GM12891 (cell line): ENCODE results near the gene SYT1.
A peak's percentile ranks its signal among the peaks of the same experiment; 100 is the strongest.

ENCODE experiments used
- DNase-seq: peaks from one replicate; pipeline ENCODE4 v3.0.0; 2011; ENCODE audit warnings: low spot score; ENCODE audit not compliant: insufficient read length
- FAIRE-seq: peaks from 2 replicates; lab custom pipeline; 2011; peaks lifted over from hg19 to GRCh38; lab: Jason Lieb, UNC
- PAX5 ChIP-seq: IDR thresholded peaks from 2 replicates; pipeline ENCODE4 v1.6.1; 2011; ENCODE audit warnings: low read length, moderate library complexity, mild to moderate bottlenecking; ENCODE audit not compliant: insufficient read depth, severe bottlenecking
- POLR2A ChIP-seq: IDR thresholded peaks from 2 replicates; pipeline ENCODE4 v1.6.1; 2011; ENCODE audit warnings: low read depth, low read length, control low read depth
- POLR2AphosphoS5 ChIP-seq: IDR thresholded peaks from 2 replicates; pipeline ENCODE4 v1.6.1; 2011; ENCODE audit warnings: low read depth, low read length, control low read depth
- POU2F2 ChIP-seq: IDR thresholded peaks from 2 replicates; pipeline ENCODE4 v1.6.1; 2011; ENCODE audit warnings: low read depth, mild to moderate bottlenecking, control low read depth, low read length, moderate library complexity
- SPI1 ChIP-seq: IDR thresholded peaks from 2 replicates; pipeline ENCODE4 v1.6.1; 2011; ENCODE audit warnings: low read depth, low read length, control low read depth
- TAF1 ChIP-seq: IDR thresholded peaks from 2 replicates; pipeline ENCODE4 v1.6.1; 2011; ENCODE audit warnings: low read depth, low read length, control low read depth

Gene SYT1

DNA sequence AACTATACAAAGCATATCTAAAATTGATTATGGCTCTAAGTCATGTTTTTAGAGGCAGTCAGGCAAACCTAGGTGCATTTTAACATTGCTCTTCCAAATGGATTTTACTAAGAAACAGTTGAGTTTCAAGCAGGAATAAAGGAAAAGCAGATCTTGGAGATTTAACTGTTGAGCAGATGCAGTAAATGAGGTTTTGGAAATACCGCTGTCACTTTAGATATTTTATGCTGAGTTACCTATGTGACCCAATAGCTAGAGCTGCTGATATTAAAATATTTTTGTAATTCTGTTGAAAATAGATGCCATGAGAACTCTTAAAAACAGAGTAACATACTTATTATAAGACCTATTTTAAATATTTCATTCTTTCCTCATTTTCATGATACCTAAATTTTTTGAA is 181.4 kb downstream of the SYT1 start:
- no peak for TF ChIP-seq SPI1
- no peak for TF ChIP-seq POLR2A
- no peak for TF ChIP-seq PAX5
- TF ChIP-seq POLR2AphosphoS5, result no peak
- no peak for TF ChIP-seq POU2F2
- TF ChIP-seq TAF1, result no peak
- no peak for DNase-seq
- no peak for FAIRE-seq

DNA sequence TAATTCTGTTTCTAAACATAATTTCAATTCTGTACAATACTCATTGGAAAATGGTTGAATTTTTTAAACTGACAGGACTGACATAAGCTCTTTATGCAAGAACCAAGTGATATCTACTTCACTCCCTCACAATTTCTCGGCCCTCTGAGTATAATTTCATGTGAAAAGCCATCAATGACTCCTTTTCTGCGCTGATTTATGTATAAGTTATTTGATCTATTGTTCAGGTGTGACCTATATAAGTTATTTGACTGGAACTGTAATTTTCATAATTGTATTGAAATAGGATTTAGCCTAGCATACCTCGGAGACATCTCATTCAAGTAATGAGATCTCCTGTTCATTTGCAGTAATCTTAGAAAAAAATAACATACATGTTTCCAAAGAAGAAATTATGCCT is 184.4 kb downstream of the SYT1 start:
- no peak for DNase-seq
- TF ChIP-seq SPI1 (no peak), PAX5 (no peak), POU2F2 (no peak), TAF1 (no peak), POLR2A (no peak), POLR2AphosphoS5 (no peak)
- FAIRE-seq, result no peak

DNA sequence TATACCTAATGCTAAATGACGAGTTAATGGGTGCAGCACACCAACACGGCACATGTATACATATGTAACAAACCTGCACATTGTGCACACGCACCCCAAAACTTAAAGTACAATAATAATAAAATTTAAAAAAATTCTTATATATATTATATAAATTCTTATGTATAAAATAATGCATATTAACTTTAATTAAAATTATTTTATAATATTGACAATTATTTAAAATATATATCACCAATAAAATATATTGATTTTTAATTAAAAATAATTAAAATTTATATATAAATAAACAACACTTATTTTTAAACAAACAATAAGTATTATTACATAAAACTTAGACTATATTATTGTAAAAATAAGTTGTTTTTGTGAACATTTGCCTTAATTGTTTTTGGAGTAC is 188.8 kb downstream of the SYT1 start:
- DNase-seq (no peak), FAIRE-seq (no peak)
- TF ChIP-seq TAF1, result no peak
- no peak for TF ChIP-seq POLR2A
- no peak for TF ChIP-seq SPI1
- no peak for TF ChIP-seq PAX5
- no peak for TF ChIP-seq POLR2AphosphoS5
- TF ChIP-seq POU2F2, result no peak

DNA sequence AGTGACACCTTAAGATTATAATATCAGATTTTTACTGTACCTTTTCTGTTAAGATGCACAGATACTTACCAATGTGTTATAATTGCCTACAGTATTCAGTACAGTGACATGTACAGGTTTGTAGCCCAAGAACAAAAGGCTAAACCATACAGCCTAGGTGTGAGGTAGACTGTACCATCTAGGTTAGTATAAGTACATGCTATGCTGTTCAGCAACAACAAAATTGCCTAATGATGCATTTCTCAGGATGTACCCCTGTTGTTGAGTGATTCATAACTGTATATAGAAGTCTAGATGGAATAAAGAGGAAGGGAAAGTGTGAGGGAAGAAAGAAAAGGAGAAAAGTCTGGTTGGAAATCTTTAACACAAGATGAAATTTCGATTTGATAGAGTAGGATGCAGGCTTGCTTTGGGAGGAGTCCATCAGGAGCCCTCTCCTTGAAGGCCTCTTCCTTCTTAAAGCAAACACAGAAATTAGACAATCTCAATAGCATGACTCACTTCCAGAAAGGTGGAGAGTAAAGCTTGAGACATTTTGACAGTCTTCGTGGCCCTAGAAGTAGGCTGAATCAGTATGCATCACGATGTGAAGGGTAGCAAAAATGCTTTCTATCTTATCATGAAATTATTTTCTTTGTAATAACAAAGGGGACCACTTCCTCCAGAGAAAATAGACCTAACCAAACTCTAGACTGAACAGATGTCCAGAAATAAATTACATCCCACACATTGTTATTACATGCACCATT is 191.5 kb downstream of the SYT1 start:
- no peak for TF ChIP-seq POLR2AphosphoS5
- TF ChIP-seq POLR2A, result no peak
- no peak for TF ChIP-seq PAX5
- TF ChIP-seq POU2F2, result no peak
- TF ChIP-seq SPI1, result no peak
- no peak for TF ChIP-seq TAF1
- FAIRE-seq (peak; percentile 20), DNase-seq (no peak)

DNA sequence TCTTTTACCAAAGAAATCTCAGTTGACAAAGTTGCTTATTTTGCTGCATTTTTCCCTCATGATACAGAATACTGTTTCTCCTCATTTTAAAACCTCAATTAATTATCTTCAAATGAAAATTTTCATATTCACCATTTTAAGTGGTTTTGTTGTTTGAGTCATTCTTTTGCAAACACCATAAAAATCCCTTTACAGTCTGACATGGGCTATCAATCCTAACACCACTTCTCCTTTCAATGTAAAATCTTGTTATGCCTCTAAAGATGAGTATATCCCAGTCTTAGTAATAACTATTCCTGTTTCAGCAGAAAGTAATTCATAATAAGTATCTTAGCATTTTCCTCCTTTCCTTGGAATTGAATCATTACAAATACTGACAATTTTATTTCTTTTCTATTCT is 192.2 kb downstream of the SYT1 start:
- FAIRE-seq (no peak), DNase-seq (no peak)
- TF ChIP-seq TAF1 (no peak), POU2F2 (no peak), POLR2AphosphoS5 (no peak), POLR2A (no peak), PAX5 (no peak), SPI1 (no peak)

DNA sequence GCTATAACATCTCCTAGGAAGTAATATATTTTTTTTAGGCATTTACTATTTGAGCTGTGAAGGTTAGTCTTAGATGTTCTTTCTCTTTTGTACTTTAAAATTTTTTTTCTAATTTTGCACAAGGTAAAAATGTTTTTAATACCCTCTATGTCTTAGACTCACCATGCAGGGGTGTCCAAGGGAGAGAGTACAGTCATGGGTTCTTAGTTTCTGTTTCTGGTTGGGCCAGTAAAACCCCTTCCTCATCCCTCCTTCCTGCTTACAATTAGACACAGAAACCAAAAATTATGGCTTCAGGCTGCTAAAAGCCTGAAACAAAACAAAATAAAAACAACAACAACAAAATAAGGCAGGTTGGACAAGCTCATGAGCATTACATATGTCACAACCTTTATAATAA is 193.0 kb downstream of the SYT1 start:
- no peak for FAIRE-seq
- DNase-seq, result no peak
- TF ChIP-seq POLR2A (no peak), SPI1 (no peak), PAX5 (no peak), TAF1 (no peak), POLR2AphosphoS5 (no peak), POU2F2 (no peak)

DNA sequence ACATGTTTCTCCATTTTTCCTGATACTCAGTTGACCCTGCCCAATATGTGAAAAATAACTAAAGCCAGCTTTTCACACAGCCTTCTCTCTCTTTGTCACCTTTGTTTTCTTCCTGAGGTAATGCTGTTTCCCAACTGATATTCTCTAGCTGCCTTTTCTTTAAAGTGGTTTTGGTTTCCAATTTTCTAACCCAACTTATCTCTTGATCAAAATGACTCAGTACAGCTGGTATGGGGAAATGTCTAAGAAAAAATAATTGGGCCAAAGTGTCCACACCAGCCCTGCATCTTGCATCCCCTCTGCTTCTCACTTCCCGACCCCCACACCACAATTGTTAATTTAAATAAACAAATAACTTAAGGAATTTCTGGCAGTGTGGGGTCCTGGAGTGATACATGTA is 193.8 kb downstream of the SYT1 start:
- FAIRE-seq (no peak), DNase-seq (no peak)
- TF ChIP-seq TAF1 (no peak), PAX5 (no peak), POU2F2 (no peak), SPI1 (no peak), POLR2AphosphoS5 (no peak), POLR2A (no peak)

DNA sequence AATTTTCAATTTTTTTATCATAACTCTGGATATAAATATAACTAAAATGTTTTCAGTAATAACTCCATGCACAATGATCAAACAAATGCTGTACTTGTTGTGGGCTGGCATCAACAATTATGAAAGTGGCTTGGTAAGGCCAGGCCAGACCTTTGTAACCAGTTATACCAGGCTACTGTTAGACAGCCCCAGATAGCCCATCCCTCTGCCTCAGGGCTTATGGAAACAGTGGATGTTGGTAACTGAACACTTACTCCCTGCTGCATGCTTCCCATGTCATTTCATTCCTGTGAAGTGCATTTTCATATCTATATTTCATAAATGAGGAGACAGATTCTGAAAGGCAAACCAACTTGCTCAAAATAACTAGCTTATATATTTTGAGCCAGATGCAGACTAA is 195.0 kb downstream of the SYT1 start:
- DNase-seq (no peak), FAIRE-seq (no peak)
- TF ChIP-seq SPI1 (no peak), POLR2AphosphoS5 (no peak), POU2F2 (no peak), PAX5 (no peak), POLR2A (no peak), TAF1 (no peak)

DNA sequence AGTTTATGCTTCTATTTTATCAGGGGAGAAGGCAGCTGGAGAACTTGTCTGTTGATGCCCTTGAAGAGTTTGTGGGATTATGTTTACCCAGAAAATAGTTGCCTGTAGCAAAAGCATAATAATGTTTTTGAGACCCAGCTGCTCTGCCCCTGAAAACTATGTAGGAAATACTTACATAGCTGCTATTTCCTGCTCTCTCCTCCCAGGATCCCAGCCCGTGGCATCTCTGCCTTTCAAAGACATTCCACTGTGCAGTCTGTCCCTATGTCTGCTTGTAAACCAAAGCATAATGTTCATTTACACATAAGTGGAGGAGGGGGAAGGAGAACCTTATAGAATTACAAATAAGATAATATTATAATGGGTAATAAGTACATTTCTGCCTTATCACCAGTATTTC is 198.7 kb downstream of the SYT1 start:
- DNase-seq (no peak), FAIRE-seq (no peak)
- TF ChIP-seq TAF1 (no peak), PAX5 (no peak), POU2F2 (no peak), POLR2AphosphoS5 (no peak)
